A549 (cell line): ENCODE results near the gene CUL7. TPM values are rescaled to one million over a fixed set of nuclear protein-coding genes. Genes with fewer than 3 reads are reported as not detected.

Source experiments
- ATAC-seq, 2 experiments: fragments of 200-7000 bp in 1 of 2; fragments of >200 bp in 1 of 2; cut with Nextera tagmentation in 1 of 2; cut with Tn5 transposase in 1 of 2; 3 replicates each; pipeline versions ENCODE4 v1.8.0 to v1.9.1; 2018 to 2020; ENCODE audit warnings: mild to moderate bottlenecking in 1 of 2, moderate library complexity in 1 of 2
- CTCF ChIA-PET: fragments of 300-600 bp; sonication (Branson Sonifier 250); formaldehyde crosslinking; extraction: SDS; loops from one replicate; lab custom pipeline; 2021; ENCODE audit warnings: antibody characterized with exemption, inconsistent platforms; lab: Yijun Ruan, JAX
- POLR2A ChIA-PET: fragments of 350-600 bp; formaldehyde crosslinking; extraction: SDS; loops from one replicate; lab custom pipeline; 2021; ENCODE audit warnings: antibody characterized with exemption, inconsistent platforms; lab: Yijun Ruan, JAX
- DNase-seq, 2 experiments: peaks; one replicate each; pipeline versions ENCODE4 v3.0.0 to v3.0.0-alpha.2; 2011 to 2016; ENCODE audit warnings: low read depth in 1 of 2, low spot score in 1 of 2
- FAIRE-seq: peaks from 2 replicates; lab custom pipeline; 2011; peaks lifted over from hg19 to GRCh38; lab: Jason Lieb, UNC
- H3K27ac ChIP-seq, 2 experiments: fragments of >200 bp; sonication (Bioruptor Twin); formaldehyde crosslinking; 3 replicates each; pipeline ENCODE4 v1.5.1; 2016 to 2017
- H3K4me1 ChIP-seq: fragments of >200 bp; sonication (Bioruptor Twin); formaldehyde crosslinking; 3 replicates; pipeline ENCODE4 v1.6.1; 2016
- H3K4me2 ChIP-seq: fragments of >200 bp; sonication (Bioruptor Twin); formaldehyde crosslinking; 3 replicates; pipeline ENCODE4 v1.6.1; 2016
- H3K4me3 ChIP-seq: fragments of >200 bp; sonication (Bioruptor Twin); formaldehyde crosslinking; 3 replicates; pipeline ENCODE4 v1.5.1; 2016
- H3K9me3 ChIP-seq: fragments of >200 bp; sonication (Bioruptor Twin); formaldehyde crosslinking; 3 replicates; pipeline ENCODE4 v1.6.1; 2016
- BHLHE40 ChIP-seq: IDR thresholded peaks from 2 replicates; pipeline ENCODE4 v1.6.1; 2012; ENCODE audit warnings: low read depth, low read length, inconsistent platforms
- CBX2 ChIP-seq: fragments of 200-600 bp; sonication (generic); IDR thresholded peaks from 2 replicates; pipeline ENCODE4 v1.6.1; 2016; ENCODE audit warnings: low read depth, mild to moderate bottlenecking, borderline replicate concordance
- CBX8 ChIP-seq: fragments of 200-600 bp; sonication (generic); IDR thresholded peaks from 2 replicates; pipeline ENCODE4 v1.6.1; 2016
- CEBPB ChIP-seq, 2 experiments: fragments of >200 bp in 1 of 2; sonication (Bioruptor Twin) in 1 of 2; formaldehyde crosslinking in 1 of 2; IDR thresholded peaks; 2 replicates each; pipeline ENCODE4 v1.6.1; 2012 to 2016
- CHD4 ChIP-seq: fragments of 200-600 bp; sonication (generic); IDR thresholded peaks from 2 replicates; pipeline ENCODE4 v1.6.1; 2016; ENCODE audit warnings: antibody characterized with exemption, mild to moderate bottlenecking, borderline replicate concordance
- ESRRA ChIP-seq: fragments of 150-350 bp; IDR thresholded peaks from 2 replicates; pipeline ENCODE4 v1.6.1; 2014; ENCODE audit warnings: mild to moderate bottlenecking, low read length, borderline replicate concordance
- FOSB ChIP-seq: fragments of 250-450 bp; sonication (Bioruptor Pico); IDR thresholded peaks from 2 replicates; pipeline ENCODE4 v1.5.0; 2020; ENCODE audit warnings: mild to moderate bottlenecking, moderate library complexity
- GATA3 ChIP-seq: IDR thresholded peaks from 2 replicates; pipeline ENCODE4 v1.6.1; 2012; ENCODE audit warnings: borderline replicate concordance
- HDAC2 ChIP-seq: fragments of 200-600 bp; sonication (generic); IDR thresholded peaks from 2 replicates; pipeline ENCODE4 v1.6.1; 2016
- HOXA7 ChIP-seq: fragments of 250-450 bp; sonication (Bioruptor Pico); IDR thresholded peaks from 2 replicates; pipeline ENCODE4 v1.5.0; 2020; ENCODE audit warnings: mild to moderate bottlenecking, moderate library complexity
- KDM1A ChIP-seq: fragments of 200-600 bp; sonication (generic); IDR thresholded peaks from 2 replicates; pipeline ENCODE4 v1.6.1; 2016; ENCODE audit warnings: low read depth, mild to moderate bottlenecking
- KDM5A ChIP-seq: fragments of 200-600 bp; sonication (generic); IDR thresholded peaks from 2 replicates; pipeline ENCODE4 v1.6.1; 2016; ENCODE audit warnings: antibody characterized with exemption, mild to moderate bottlenecking
- MAFK ChIP-seq: fragments of 450-650 bp; IDR thresholded peaks from 2 replicates; pipeline ENCODE4 v1.6.1; 2014; ENCODE audit not compliant: partially characterized antibody
- MYC ChIP-seq: IDR thresholded peaks from 2 replicates; pipeline ENCODE4 v1.6.1; 2012; ENCODE audit warnings: mild to moderate bottlenecking, inconsistent platforms, low read length, improper control_type of control experiment, borderline replicate concordance
- NFE2L2 ChIP-seq: fragments of 150-350 bp; conservative IDR thresholded peaks from 2 replicates; pipeline ENCODE4 v1.6.1; 2014; ENCODE audit warnings: low read length
- NPAS2 ChIP-seq: fragments of 250-450 bp; sonication (Bioruptor Pico); IDR thresholded peaks from 2 replicates; pipeline ENCODE4 v1.8.0; 2022; ENCODE audit warnings: mild to moderate bottlenecking, moderate library complexity, borderline replicate concordance
- NR3C1 ChIP-seq: fragments of >200 bp; sonication (Bioruptor Twin); formaldehyde crosslinking; IDR thresholded peaks from 3 replicates; pipeline ENCODE4 v1.6.1; 2017
- PHF8 ChIP-seq: fragments of 200-600 bp; sonication (generic); IDR thresholded peaks from 2 replicates; pipeline ENCODE4 v1.6.1; 2016; ENCODE audit warnings: low read depth, mild to moderate bottlenecking, antibody characterized with exemption, moderate library complexity, borderline replicate concordance
- POLR2A ChIP-seq: IDR thresholded peaks from 2 replicates; pipeline ENCODE4 v1.6.1; 2012; ENCODE audit warnings: mild to moderate bottlenecking, low read length
- POLR2AphosphoS2 ChIP-seq: conservative IDR thresholded peaks from 2 replicates; pipeline ENCODE4 v1.6.1; 2012; ENCODE audit warnings: low read length, improper control_type of control experiment, inconsistent platforms
- RCOR1 ChIP-seq: fragments of 150-350 bp; IDR thresholded peaks from 2 replicates; pipeline ENCODE4 v1.6.1; 2014; ENCODE audit warnings: antibody characterized with exemption, low read length, low read depth
- RFX5 ChIP-seq: fragments of 450-650 bp; IDR thresholded peaks from 2 replicates; pipeline ENCODE4 v1.7.1; 2014; ENCODE audit warnings: antibody characterized with exemption, mild to moderate bottlenecking, moderate library complexity
- RNF2 ChIP-seq: fragments of 200-600 bp; sonication (generic); IDR thresholded peaks from 2 replicates; pipeline ENCODE4 v1.6.1; 2016; ENCODE audit warnings: low read depth, mild to moderate bottlenecking, antibody characterized with exemption, moderate library complexity, borderline replicate concordance
- SMC3 ChIP-seq: fragments of >200 bp; sonication (Bioruptor Twin); formaldehyde crosslinking; IDR thresholded peaks from 3 replicates; pipeline ENCODE4 v1.6.1; 2018; ENCODE audit warnings: inconsistent platforms
- TP53 ChIP-seq: fragments of 250-450 bp; sonication (Bioruptor Pico); IDR thresholded peaks from 2 replicates; pipeline ENCODE4 v1.5.0; 2021; ENCODE audit warnings: mild to moderate bottlenecking, moderate library complexity
- ZNF302 ChIP-seq: fragments of 250-450 bp; sonication (Bioruptor Pico); IDR thresholded peaks from 2 replicates; pipeline ENCODE4 v1.9.0; 2021; ENCODE audit warnings: inconsistent platforms, mild to moderate bottlenecking, moderate library complexity
- WGBS: methylation state at CpG from one replicate; pipeline ENCODE4 v1.1.6; 2017; ENCODE audit errors: missing lambda C conversion rate; 5-methylcytosine and 5-hydroxymethylcytosine counted together
- polyA plus RNA-seq, 4 experiments: library from polyadenylated mRNA; depleted of rRNA in 3 of 4; stranded (reverse); fragments of >200 nt; fragmentation: RNase III in 1 of 4; extraction: RNeasy Plus Mini Kit Qiagen cat#74134 plus additional on column Dnase treatment in 1 of 4; gene quantifications; 2 replicates in 3 of 4; 3 replicates in 1 of 4; pipeline ENCODE4 v1.2.3, GENCODE V29; 2011 to 2017
- TF ChIP-seq, protein P1 (sequence below): fragments of 250-450 bp; sonication (Bioruptor Pico); IDR thresholded peaks from 2 replicates; pipeline ENCODE4 v1.5.0; 2021; ENCODE audit warnings: mild to moderate bottlenecking, moderate library complexity, borderline replicate concordance
- TF ChIP-seq, protein P2 (sequence below): fragments of 450-650 bp; IDR thresholded peaks from 2 replicates; pipeline ENCODE4 v1.6.1; 2014; ENCODE audit warnings: antibody characterized with exemption
- TF ChIP-seq, protein P3 (sequence below): fragments of 200-600 bp; sonication (generic); IDR thresholded peaks from 2 replicates; pipeline ENCODE4 v1.6.1; 2016; ENCODE audit warnings: antibody characterized with exemption, mild to moderate bottlenecking, moderate library complexity
- TF ChIP-seq, protein P4 (sequence below): fragments of 250-450 bp; sonication (Bioruptor Pico); IDR thresholded peaks from 2 replicates; pipeline ENCODE4 v1.5.0; 2020; ENCODE audit warnings: low read depth, mild to moderate bottlenecking, moderate library complexity
- TF ChIP-seq, protein P5 (sequence below): IDR thresholded peaks from 2 replicates; pipeline ENCODE4 v1.6.1; 2012
- TF ChIP-seq, protein P6 (sequence below): fragments of >200 bp; sonication (Bioruptor Twin); formaldehyde crosslinking; IDR thresholded peaks from 2 replicates; pipeline ENCODE4 v1.6.1; 2016

The CUL7 gene
- polyA plus RNA-seq, 2 of the 4 experiments (the other 2 are of a cell fraction), result 10.0 to 12.1 TPM

DNA sequence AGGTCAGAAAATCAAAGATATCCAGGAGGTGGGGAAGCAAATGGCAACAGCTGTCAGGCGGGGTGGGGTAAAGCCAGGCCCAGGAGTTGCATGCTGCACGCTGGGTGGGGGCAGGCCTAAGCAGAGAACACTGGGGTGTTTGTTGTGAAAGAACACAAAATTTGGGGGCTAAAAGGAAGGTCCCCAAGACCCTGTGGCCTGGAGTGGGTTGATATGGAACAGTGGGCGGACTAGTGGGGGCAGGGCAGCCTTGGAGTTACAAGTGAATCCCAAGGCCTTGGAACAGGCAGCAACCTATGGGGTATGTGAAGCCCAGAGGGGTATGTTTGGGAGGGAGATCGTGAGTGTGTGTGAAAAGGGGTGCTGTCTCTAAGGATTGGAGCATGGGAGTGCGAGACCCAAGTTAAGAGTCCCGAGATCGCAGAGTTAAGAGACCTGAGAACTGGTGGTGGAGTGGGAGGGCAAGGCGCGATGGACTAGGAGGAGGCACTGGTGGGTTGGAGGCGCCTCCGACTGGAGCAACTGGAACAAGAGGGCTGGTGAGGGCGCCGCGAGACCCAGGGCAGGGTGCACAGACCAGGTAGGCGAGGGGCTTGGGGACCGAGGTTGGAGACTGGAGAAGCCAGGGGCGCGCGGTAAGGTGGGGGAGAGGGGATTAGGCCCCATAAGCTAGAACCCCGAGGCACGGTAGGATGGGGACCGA, 658 bp downstream of the CUL7 start:
- Histone ChIP-seq H3K4me1 (peaks cover 14% of the 10 kb centered on the region), H3K9me3 (no peaks in the 10 kb centered on the region), H3K27ac (peak overlapping the region; percentile 99 to 100), H3K4me2 (peak overlapping the region; percentile 98), H3K4me3 (peak overlapping the region; percentile 94)
- POLR2A ChIA-PET, result interaction anchor here (0.6 to 2.1 kb wide), 4 partner anchors 20 to 108 kb away, joined by 3 to 15 read pairs (median 6); partner anchors contain the start of genes KLHDC3, MEA1 and PPP2R5D
- 15% methylated on average over 21 of the region's 22 CpGs for WGBS
- ATAC-seq (peak; percentile 57 to 66), DNase-seq (peak in 1 of 2 experiments; percentile 17), FAIRE-seq (no peak)
- TF ChIP-seq KDM1A (no peak), ZNF302 (CRISPR knock-in tag) (no peak), CBX2 (no peak), NFE2L2 (no peak), SMC3 (no peak), PHF8 (no peak), HDAC2 (no peak), BHLHE40 (no peak), CHD4 (no peak), NPAS2 (CRISPR knock-in tag) (no peak), CEBPB (IDR thresholded peaks at IDR 0.05) (no peak), CBX8 (no peak), POLR2AphosphoS2 (no peak), RFX5 (no peak), RCOR1 (no peak), GATA3 (no peak)
- TF ChIP-seq, protein P1, sequence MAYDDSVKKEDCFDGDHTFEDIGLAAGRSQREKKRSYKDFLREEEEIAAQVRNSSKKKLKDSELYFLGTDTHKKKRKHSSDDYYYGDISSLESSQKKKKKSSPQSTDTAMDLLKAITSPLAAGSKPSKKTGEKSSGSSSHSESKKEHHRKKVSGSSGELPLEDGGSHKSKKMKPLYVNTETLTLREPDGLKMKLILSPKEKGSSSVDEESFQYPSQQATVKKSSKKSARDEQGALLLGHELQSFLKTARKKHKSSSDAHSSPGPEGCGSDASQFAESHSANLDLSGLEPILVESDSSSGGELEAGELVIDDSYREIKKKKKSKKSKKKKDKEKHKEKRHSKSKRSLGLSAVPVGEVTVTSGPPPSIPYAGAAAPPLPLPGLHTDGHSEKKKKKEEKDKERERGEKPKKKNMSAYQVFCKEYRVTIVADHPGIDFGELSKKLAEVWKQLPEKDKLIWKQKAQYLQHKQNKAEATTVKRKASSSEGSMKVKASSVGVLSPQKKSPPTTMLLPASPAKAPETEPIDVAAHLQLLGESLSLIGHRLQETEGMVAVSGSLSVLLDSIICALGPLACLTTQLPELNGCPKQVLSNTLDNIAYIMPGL (CRISPR knock-in tag), result no peak
- TF ChIP-seq, protein P2, sequence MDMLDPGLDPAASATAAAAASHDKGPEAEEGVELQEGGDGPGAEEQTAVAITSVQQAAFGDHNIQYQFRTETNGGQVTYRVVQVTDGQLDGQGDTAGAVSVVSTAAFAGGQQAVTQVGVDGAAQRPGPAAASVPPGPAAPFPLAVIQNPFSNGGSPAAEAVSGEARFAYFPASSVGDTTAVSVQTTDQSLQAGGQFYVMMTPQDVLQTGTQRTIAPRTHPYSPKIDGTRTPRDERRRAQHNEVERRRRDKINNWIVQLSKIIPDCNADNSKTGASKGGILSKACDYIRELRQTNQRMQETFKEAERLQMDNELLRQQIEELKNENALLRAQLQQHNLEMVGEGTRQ, result no peak
- TF ChIP-seq, protein P3, sequence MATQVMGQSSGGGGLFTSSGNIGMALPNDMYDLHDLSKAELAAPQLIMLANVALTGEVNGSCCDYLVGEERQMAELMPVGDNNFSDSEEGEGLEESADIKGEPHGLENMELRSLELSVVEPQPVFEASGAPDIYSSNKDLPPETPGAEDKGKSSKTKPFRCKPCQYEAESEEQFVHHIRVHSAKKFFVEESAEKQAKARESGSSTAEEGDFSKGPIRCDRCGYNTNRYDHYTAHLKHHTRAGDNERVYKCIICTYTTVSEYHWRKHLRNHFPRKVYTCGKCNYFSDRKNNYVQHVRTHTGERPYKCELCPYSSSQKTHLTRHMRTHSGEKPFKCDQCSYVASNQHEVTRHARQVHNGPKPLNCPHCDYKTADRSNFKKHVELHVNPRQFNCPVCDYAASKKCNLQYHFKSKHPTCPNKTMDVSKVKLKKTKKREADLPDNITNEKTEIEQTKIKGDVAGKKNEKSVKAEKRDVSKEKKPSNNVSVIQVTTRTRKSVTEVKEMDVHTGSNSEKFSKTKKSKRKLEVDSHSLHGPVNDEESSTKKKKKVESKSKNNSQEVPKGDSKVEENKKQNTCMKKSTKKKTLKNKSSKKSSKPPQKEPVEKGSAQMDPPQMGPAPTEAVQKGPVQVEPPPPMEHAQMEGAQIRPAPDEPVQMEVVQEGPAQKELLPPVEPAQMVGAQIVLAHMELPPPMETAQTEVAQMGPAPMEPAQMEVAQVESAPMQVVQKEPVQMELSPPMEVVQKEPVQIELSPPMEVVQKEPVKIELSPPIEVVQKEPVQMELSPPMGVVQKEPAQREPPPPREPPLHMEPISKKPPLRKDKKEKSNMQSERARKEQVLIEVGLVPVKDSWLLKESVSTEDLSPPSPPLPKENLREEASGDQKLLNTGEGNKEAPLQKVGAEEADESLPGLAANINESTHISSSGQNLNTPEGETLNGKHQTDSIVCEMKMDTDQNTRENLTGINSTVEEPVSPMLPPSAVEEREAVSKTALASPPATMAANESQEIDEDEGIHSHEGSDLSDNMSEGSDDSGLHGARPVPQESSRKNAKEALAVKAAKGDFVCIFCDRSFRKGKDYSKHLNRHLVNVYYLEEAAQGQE, result no peak
- TF ChIP-seq, all 56 proteins: peak for 0
- CTCF ChIA-PET, result interaction anchor here (0.5 to 1.9 kb wide), 3 partner anchors 27 to 91 kb away, joined by 3 to 6 read pairs (median 4); no protein-coding TSS in a partner anchor

DNA sequence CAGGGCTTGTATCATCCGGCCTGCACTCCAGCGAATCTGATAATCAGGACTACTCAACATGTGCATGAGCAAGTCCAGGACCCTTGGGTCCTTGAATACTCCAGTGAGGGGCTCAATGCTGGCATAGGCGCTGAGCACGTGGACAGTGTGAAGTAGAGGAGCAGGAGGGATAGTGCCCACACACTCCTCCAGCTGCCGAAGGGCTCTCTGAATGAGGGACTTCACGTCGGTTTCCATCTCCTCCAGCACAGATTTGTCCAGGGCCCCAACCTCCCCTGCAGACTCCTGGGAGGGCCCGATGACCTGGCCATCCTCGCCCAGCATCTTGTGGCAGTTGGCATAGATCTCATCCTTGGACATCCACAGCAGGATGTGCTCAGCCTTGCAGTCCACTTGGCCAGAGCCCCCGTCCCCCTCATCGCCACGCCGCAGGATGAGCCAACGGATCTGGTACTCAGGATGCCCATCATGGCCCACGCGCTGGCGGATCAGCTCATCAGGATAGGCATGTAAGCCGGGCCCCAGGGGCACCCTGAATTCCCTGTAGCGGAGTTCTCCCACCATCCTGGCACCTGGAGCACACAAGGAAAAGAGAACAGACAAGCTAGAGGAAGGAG, 1.3 kb downstream of the CUL7 start:
- FAIRE-seq (no peak), ATAC-seq (no peak), DNase-seq (no peak)
- Histone ChIP-seq H3K4me2 (peak overlapping the region; percentile 98), H3K4me1 (peaks cover 13% of the 10 kb centered on the region), H3K27ac (peak overlapping the region; percentile 99 to 100; a peak in 5 of 6 replicates), H3K9me3 (no peaks in the 10 kb centered on the region), H3K4me3 (peak overlapping the region; percentile 94)
- POLR2A ChIA-PET, result interaction anchor here (1.1 kb wide), 1 partner anchor 12 kb away, joined by 3 read pairs; no protein-coding TSS in a partner anchor
- CTCF ChIA-PET, result interaction anchor here (0.5 kb wide), 1 partner anchor 88 kb away, joined by 3 read pairs; no protein-coding TSS in a partner anchor
- 94% methylated on average over 7 of the region's 19 CpGs for WGBS
- TF ChIP-seq MAFK (no peak), RNF2 (no peak), POLR2A (no peak), TP53 (CRISPR knock-in tag) (no peak), HDAC2 (no peak), ESRRA (no peak), HOXA7 (CRISPR knock-in tag) (no peak), KDM5A (no peak), NR3C1 (no peak), FOSB (CRISPR knock-in tag) (no peak), MYC (no peak)
- TF ChIP-seq, protein P4, sequence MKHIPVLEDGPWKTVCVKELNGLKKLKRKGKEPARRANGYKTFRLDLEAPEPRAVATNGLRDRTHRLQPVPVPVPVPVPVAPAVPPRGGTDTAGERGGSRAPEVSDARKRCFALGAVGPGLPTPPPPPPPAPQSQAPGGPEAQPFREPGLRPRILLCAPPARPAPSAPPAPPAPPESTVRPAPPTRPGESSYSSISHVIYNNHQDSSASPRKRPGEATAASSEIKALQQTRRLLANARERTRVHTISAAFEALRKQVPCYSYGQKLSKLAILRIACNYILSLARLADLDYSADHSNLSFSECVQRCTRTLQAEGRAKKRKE (CRISPR knock-in tag), result no peak
- TF ChIP-seq, protein P5, sequence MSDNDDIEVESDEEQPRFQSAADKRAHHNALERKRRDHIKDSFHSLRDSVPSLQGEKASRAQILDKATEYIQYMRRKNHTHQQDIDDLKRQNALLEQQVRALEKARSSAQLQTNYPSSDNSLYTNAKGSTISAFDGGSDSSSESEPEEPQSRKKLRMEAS, result no peak
- TF ChIP-seq, protein P6, sequence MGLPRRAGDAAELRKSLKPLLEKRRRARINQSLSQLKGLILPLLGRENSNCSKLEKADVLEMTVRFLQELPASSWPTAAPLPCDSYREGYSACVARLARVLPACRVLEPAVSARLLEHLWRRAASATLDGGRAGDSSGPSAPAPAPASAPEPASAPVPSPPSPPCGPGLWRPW, result no peak
